Mucosa of descending colon (tissue), 3 donors: ENCODE measurements around the gene TSR3. TPM values are rescaled to one million over a fixed set of nuclear protein-coding genes. Genes with fewer than 3 reads are reported as not detected.

Experiments used
- ATAC-seq: fragments of 200-7000 bp; cut with Tn5 transposase; one replicate; pipeline ENCODE4 v1.9.1; 2020; ENCODE audit warnings: mild to moderate bottlenecking, moderate library complexity
- DNase-seq, 3 donors: peaks; one replicate each; pipeline ENCODE4 v3.0.0-alpha.2; 2020
- H3K36me3 ChIP-seq: fragments of 200-600 bp; one replicate; pipeline ENCODE4 v1.8.0; 2021; ENCODE audit warnings: low read depth, mild to moderate bottlenecking
- H3K4me1 ChIP-seq: fragments of 200-600 bp; one replicate; pipeline ENCODE4 v1.8.0; 2021; ENCODE audit warnings: low read depth, mild to moderate bottlenecking
- H3K4me3 ChIP-seq: fragments of 200-600 bp; one replicate; pipeline ENCODE4 v1.8.0; 2021; ENCODE audit warnings: mild to moderate bottlenecking
- H3K9me3 ChIP-seq: fragments of 200-600 bp; one replicate; pipeline ENCODE4 v1.8.0; 2021; ENCODE audit warnings: mild to moderate bottlenecking
- intact Hi-C, 2 donors: fragments of 100-400 bp; cut with DNase I in 1 of 2; cut with micrococcal nuclease in 1 of 2; formaldehyde crosslinking; loops; one replicate each; pipeline versions ENCODE4 v1.11.0 to v1.11.1; 2022; cut with DNase I, micrococcal nuclease
- total RNA-seq, 3 donors: library from RNA; stranded (reverse); fragmentation: NEBNext Ultra II Directional in 2 of 3; extraction: Animal tissue kit (Norgen Biotek cat#: 25700) in 2 of 3; gene quantifications; one replicate each; pipeline versions ENCODE4 v1.2.1 to v1.2.4, GENCODE V29; 2021 to 2023
- TF ChIP-seq, protein P1 (sequence below): fragments of 200-600 bp; IDR thresholded peaks from one replicate; pipeline ENCODE4 v1.8.0; 2022; ENCODE audit warnings: antibody characterized with exemption, mild to moderate bottlenecking
- donor health status: DM: no; HTN: no; CAD: no; lungs with moderate emphysema.
- donor health status: DM: no; HTN: no; CAD: no.
- donor health status: DM: no; HTN: yes; CAD: no.

Gene TSR3
- total RNA-seq, 3 donors from 2014 or later = 46.4 to 57.2 (median 54.1) TPM

DNA sequence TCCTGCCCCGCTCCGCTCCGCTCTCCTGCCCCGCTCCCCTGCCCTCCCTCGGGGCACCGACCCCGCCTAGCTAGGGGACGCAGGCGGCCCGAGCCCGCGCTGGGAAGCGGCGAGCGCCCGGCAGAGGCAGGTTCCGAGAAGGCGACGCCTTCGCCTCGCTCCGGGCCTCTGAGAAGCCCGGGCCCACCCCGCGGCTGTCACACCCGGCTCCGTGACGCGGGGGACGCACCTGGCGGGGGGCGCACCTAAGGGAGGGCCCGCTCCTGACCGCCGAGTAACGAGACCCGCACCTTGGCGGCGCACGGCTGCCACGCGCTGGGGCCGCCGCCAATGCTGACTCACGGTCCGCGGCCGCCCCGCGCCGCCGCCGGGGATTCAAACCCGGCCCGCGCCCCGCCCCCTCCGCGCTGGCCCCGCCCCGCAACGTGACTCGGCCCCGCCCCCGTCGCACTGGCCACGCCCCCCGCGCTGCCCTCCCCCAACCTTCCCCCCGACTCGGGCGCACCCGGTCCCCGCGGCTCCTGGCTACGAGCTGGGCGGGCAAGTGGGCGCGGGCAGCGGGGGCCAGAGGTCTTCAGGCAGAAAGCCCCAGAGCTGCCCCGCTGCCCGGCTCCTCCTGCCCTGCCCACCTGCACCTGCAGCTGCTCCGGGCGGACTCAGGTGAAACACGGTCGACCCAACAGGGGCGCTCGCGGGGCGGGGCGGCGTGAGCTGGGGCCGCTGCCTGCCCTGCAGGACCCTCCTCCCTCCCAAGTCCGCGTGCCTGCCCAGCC, 27.8 kb upstream of the TSR3 start:
- no peak overlapping the region for H3K4me3 ChIP-seq
- TF ChIP-seq, protein P1, sequence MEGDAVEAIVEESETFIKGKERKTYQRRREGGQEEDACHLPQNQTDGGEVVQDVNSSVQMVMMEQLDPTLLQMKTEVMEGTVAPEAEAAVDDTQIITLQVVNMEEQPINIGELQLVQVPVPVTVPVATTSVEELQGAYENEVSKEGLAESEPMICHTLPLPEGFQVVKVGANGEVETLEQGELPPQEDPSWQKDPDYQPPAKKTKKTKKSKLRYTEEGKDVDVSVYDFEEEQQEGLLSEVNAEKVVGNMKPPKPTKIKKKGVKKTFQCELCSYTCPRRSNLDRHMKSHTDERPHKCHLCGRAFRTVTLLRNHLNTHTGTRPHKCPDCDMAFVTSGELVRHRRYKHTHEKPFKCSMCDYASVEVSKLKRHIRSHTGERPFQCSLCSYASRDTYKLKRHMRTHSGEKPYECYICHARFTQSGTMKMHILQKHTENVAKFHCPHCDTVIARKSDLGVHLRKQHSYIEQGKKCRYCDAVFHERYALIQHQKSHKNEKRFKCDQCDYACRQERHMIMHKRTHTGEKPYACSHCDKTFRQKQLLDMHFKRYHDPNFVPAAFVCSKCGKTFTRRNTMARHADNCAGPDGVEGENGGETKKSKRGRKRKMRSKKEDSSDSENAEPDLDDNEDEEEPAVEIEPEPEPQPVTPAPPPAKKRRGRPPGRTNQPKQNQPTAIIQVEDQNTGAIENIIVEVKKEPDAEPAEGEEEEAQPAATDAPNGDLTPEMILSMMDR = no peak
- ATAC-seq (peak; percentile 96), DNase-seq (peak in 2 of 3 donors; percentile 74 to 79)
- H3K4me1 ChIP-seq = peaks cover 8% of the 10 kb centered on the region
- H3K9me3 ChIP-seq = no peaks in the 10 kb centered on the region
- intact Hi-C loops = no loop called here
- no peaks in the 10 kb centered on the region for H3K36me3 ChIP-seq

DNA sequence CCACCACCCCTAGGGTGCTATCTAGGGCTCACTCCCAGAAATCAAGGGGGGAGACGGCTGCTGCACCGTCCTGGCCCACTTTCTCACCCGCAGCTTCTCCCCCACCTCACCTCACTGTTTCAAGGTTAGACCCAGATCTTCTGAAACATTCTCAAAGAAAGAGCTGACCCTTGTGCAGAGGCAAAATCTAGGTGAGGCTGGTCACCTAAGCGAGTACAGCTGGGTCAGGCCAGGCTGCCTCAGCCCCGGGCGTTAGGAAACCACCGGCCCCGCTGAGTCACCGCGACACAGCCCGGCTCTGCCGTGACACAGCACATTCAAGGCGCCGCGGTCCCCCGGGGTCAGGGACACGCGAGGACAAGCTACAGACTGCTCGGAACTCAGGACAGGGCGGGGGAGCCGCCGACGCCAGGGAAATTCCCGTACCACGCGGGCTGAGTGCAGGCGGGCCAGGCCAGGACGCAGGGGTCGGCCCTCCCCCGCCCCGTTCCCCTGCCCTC, 27.2 kb upstream of the TSR3 start:
- Histone ChIP-seq H3K4me1 (peaks cover 8% of the 10 kb centered on the region), H3K9me3 (no peaks in the 10 kb centered on the region), H3K36me3 (no peaks in the 10 kb centered on the region), H3K4me3 (no peak overlapping the region)
- ATAC-seq (peak; percentile 80), DNase-seq (peak; percentile 52 to 85 (median 73))
- intact Hi-C loops = no loop called here
- TF ChIP-seq, protein P1 = no peak

DNA sequence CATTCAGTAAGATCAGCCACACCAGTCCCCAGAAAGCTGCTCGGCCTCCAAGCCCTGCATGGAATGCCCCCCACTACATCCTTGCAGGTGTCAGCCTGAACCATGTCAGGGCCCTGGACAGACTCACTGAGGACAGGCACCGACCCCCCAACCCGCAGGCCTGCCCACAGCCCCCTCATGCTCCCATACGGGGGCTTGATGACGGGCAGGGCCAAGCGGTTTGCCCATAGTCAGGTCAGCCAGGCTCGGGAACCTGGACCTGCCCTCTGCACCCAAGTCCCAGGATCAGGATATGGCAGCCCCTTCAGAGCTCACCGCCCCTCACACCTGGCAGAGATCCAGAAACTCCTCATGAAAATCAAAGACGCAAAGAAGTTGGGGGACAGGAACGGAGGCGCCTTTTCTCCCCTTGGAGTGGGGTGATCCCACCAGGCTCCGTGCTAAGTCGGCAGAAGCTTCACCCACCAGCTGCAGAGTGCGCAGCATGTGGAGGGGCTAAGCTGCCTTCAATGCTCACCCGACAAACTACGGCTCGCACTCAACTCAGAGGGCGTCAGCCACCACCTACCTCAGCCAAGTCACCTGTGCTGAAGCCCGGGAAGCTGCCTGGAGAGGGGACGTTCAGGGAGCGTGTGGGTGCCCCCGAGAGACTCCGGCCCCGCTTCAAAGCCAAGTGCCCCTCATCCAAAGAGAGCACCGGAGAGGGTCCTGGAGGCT, 26.6 kb upstream of the TSR3 start:
- Histone ChIP-seq H3K36me3 (no peaks in the 10 kb centered on the region), H3K4me3 (no peak overlapping the region), H3K9me3 (no peaks in the 10 kb centered on the region), H3K4me1 (peaks cover 8% of the 10 kb centered on the region)
- intact Hi-C loops = no loop called here
- ATAC-seq (no peak), DNase-seq (no peak)
- TF ChIP-seq, protein P1 = no peak

DNA sequence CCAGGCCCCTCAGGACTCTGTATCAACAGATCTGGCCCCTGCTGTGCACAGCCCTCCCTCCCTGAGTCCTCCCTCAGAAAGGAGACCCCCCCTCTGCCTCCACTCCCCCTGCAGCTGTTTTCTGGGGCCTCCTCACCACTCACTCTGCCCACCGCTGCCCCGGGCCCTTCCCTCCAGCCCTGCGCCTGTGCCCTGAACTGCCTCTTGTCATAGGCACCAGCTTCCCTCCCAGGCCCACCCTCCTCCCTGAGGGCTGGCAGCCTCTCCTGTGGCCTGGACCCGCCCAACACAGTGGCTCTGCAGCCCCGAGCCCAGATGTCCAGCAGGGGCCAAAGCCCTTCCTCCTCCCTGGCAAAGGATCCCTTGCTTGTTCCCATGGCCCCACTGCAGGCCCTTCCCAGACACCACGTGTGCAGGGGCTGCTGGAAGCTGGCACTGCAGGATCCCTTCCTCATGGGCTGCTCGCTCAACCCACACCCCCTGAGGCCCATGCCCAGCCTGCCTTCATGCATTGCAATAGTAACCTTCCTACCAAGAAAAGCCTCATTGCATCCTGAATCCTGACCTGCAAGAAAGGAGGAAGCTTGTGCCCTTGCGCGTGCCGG, 25.8 kb upstream of the TSR3 start:
- intact Hi-C loops = no loop called here
- H3K4me3 ChIP-seq = no peak overlapping the region
- TF ChIP-seq, protein P1 = no peak
- H3K9me3 ChIP-seq = no peaks in the 10 kb centered on the region
- peaks cover 8% of the 10 kb centered on the region for H3K4me1 ChIP-seq
- no peak for ATAC-seq
- DNase-seq = no peak
- no peaks in the 10 kb centered on the region for H3K36me3 ChIP-seq

DNA sequence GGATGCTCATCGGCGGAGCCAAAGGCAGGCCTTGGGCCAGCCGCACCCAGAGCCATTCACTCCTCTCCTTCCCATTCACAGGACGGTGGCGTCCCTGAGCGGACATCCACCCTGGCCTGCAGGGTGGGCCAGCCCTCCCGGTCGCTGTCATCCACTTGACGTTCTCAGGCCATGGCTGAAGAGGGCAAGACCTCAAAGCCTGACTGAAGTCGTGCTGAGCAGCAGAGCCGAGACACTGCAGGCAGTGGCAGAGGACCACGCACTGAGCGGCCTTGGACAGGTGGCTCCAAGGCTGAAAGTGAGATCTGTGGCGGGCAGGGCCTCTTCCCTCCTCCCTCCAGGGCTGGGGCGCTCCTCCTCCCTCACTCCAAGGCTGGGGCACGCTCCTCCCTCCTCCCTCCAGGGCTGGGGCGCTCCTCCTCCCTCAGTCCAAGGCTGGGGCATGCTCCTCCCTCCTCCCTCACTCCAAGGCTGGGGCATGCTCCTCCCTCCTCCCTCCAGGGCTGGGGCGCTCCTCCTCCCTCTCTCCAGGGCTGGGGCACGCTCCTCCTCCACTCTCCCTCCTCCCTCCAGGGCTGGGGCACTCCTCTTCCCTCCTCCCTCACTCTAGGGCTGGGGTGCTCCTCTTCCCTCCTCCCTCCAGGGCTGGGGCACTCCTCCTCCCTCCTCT, 24.2 kb upstream of the TSR3 start:
- H3K4me3 ChIP-seq = no peak overlapping the region
- no peaks in the 10 kb centered on the region for H3K9me3 ChIP-seq
- peaks cover 8% of the 10 kb centered on the region for H3K4me1 ChIP-seq
- H3K36me3 ChIP-seq = no peaks in the 10 kb centered on the region
- TF ChIP-seq, protein P1 = no peak
- intact Hi-C loops = no loop called here
- DNase-seq (no peak), ATAC-seq (no peak)
